ENCODE data around the gene COQ5.

COQ5 gene

DNA sequence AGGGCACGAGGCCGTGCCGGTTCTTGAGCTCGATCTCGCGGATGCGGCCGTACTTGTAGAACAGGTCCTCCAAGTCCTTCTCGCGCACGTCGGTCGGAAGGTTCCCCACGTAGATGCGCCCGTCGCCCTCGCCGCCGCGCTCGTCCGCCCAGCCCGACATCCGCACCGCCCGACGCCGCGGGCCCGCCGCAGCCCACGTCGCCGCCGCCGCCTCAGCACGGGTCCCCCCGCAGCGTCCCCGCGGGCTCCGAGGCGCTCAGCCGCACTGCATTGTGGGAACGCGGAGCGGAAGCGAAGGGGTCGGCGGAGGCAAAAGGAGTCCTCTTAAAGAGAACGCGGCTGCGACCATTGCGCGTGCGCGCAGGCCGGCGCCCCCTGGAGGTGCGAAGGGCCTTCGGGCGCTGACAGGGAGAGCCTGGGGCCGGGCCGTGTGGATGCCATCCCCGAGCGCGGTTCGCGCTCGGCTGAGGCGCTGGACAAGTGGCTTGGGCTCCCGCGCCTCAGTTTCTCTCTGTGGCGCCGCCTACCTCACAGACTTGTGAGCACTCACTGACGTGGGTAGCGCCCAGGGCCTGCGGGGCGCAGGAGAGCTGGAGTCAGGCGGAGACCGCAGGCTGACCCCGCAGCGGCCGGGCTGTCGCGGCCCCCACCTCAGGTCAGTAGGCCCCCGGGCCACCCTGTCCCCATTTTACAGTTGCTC lies 59.4 kb downstream of the COQ5 start, which contains the start of gene SRSF9:
Gene SRSF9, minus strand, starts transcription at position 299 of the 700 bp plus-strand sequence. Its CDS starts 139 bp downstream, at position 160.
- TF ChIP-seq, protein P1, sequence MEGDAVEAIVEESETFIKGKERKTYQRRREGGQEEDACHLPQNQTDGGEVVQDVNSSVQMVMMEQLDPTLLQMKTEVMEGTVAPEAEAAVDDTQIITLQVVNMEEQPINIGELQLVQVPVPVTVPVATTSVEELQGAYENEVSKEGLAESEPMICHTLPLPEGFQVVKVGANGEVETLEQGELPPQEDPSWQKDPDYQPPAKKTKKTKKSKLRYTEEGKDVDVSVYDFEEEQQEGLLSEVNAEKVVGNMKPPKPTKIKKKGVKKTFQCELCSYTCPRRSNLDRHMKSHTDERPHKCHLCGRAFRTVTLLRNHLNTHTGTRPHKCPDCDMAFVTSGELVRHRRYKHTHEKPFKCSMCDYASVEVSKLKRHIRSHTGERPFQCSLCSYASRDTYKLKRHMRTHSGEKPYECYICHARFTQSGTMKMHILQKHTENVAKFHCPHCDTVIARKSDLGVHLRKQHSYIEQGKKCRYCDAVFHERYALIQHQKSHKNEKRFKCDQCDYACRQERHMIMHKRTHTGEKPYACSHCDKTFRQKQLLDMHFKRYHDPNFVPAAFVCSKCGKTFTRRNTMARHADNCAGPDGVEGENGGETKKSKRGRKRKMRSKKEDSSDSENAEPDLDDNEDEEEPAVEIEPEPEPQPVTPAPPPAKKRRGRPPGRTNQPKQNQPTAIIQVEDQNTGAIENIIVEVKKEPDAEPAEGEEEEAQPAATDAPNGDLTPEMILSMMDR (conservative IDR thresholded peaks at IDR 0.05; ENCODE audit: low read depth, low read length), result peak; percentile 91

DNA sequence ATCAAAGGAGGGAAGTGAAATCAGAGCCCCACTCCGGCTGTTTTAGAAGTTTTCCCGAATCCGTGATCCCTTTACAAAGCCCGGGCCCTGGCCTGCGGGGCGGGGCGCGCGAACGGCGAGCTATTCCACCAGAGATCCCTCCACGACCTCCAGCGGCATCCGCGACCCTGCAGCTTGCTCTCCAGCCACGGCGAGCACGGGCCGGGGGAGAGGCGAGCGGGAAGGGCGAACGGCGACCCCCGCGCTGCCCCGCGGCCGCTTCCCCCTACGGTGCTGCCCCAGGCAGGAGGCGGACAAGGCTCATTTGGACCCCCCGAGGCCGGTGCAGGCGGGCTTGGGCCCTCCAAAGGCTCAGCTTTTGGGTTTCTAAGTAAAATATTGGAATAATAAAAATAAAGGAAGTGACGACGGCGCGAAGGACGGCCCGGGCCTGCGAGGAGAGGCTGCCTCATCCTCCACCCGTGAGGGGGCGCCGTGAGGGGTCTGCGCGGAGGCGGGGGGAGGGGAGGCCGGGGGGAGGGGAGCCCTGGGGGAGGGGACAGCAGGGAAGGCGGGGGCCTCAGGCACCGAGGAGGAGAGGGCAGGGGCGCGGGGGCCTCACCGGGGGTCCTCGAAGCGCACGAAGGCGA lies 60.0 kb downstream of the COQ5 start:
- DNase-seq (ENCODE audit: low read depth), result no peak
- TF ChIP-seq, protein P1 (conservative IDR thresholded peaks at IDR 0.05; ENCODE audit: low read depth, low read length), result no peak
- H3K4me3 ChIP-seq (ENCODE audit: low read length), result peak overlapping the region; percentile 82

More for the DNA sequence above, 59.4 kb downstream of the COQ5 start, which contains the start of gene SRSF9:
- H3K4me3 ChIP-seq (ENCODE audit: low read length), result peak within 1 kb of the TSS; percentile 82
- DNase-seq (ENCODE audit: low read depth), result peak; percentile 84

GRCh38 chr12:120468325-120468820 lies 60.6 kb downstream of the COQ5 start:
- TF ChIP-seq, protein P1 (conservative IDR thresholded peaks at IDR 0.05; ENCODE audit: low read depth, low read length), result no peak
- no peak for DNase-seq (ENCODE audit: low read depth)
- peak overlapping the region; percentile 82 for H3K4me3 ChIP-seq (ENCODE audit: low read length)

DNA sequence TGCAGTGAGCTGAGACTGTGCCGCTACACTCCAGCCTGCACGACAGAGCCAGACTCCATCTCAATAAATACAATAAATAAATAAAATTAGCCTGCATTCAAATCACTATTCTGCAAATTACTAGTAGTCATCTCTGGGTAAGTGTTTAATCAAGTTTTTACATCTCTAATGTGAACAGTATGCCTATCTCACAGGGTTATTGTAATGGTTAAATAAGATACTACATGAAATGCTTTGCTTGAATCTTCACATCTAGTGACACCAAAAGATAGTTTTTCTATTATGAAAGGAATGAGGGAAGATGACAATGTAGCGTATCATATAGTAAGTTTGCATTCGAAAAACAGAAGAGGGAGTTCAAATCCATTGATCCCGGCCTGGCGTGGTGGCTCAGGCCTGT lies 61.5 kb downstream of the COQ5 start:
- H3K4me3 ChIP-seq (ENCODE audit: low read length), result no peak overlapping the region

GRCh38 chr12:120466560-120467315 lies 62.2 kb downstream of the COQ5 start:
- no peak for DNase-seq (ENCODE audit: low read depth)
- H3K4me3 ChIP-seq (ENCODE audit: low read length), result no peak overlapping the region
- TF ChIP-seq, protein P1 (conservative IDR thresholded peaks at IDR 0.05; ENCODE audit: low read depth, low read length), result peak; percentile 68

More for the DNA sequence above, 61.5 kb downstream of the COQ5 start:
- no peak for DNase-seq (ENCODE audit: low read depth)
- TF ChIP-seq, protein P1 (conservative IDR thresholded peaks at IDR 0.05; ENCODE audit: low read depth, low read length), result no peak

GRCh38 chr12:120465756-120466155 lies 63.2 kb downstream of the COQ5 start:
- TF ChIP-seq, protein P1 (conservative IDR thresholded peaks at IDR 0.05; ENCODE audit: low read depth, low read length), result no peak

More at GRCh38 chr12:120465756-120466155, 63.2 kb downstream of the COQ5 start:
- no peak overlapping the region for H3K4me3 ChIP-seq (ENCODE audit: low read length)
- no peak for DNase-seq (ENCODE audit: low read depth)
